ENCODE measurements around the gene LUZP2. TPM values are rescaled to one million over a fixed set of nuclear protein-coding genes. Genes with fewer than 3 reads are reported as not detected.

The LUZP2 gene
- polyA plus RNA-seq, 1 donor from 2014 or later = 15.5 TPM

GRCh38 chr11:24925091-24925490 is 428.2 kb downstream of the LUZP2 start:
- no peak for TF ChIP-seq MXI1 (conservative IDR thresholded peaks at IDR 0.05; ENCODE audit: poor library complexity, severe bottlenecking)
- TF ChIP-seq CTCF (IDR thresholded peaks at IDR 0.05; ENCODE audit: poor library complexity, severe bottlenecking) = no peak
- TF ChIP-seq EZH2 (IDR thresholded peaks at IDR 0.05; ENCODE audit: borderline replicate concordance, insufficient read depth, low read length, poor library complexity, severe bottlenecking) = no peak
- no peak for TF ChIP-seq TAF1 (IDR thresholded peaks at IDR 0.05; ENCODE audit: low read depth)
- TF ChIP-seq, protein P1, sequence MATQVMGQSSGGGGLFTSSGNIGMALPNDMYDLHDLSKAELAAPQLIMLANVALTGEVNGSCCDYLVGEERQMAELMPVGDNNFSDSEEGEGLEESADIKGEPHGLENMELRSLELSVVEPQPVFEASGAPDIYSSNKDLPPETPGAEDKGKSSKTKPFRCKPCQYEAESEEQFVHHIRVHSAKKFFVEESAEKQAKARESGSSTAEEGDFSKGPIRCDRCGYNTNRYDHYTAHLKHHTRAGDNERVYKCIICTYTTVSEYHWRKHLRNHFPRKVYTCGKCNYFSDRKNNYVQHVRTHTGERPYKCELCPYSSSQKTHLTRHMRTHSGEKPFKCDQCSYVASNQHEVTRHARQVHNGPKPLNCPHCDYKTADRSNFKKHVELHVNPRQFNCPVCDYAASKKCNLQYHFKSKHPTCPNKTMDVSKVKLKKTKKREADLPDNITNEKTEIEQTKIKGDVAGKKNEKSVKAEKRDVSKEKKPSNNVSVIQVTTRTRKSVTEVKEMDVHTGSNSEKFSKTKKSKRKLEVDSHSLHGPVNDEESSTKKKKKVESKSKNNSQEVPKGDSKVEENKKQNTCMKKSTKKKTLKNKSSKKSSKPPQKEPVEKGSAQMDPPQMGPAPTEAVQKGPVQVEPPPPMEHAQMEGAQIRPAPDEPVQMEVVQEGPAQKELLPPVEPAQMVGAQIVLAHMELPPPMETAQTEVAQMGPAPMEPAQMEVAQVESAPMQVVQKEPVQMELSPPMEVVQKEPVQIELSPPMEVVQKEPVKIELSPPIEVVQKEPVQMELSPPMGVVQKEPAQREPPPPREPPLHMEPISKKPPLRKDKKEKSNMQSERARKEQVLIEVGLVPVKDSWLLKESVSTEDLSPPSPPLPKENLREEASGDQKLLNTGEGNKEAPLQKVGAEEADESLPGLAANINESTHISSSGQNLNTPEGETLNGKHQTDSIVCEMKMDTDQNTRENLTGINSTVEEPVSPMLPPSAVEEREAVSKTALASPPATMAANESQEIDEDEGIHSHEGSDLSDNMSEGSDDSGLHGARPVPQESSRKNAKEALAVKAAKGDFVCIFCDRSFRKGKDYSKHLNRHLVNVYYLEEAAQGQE (IDR thresholded peaks at IDR 0.05; ENCODE audit: borderline replicate concordance) = no peak
- no peak for TF ChIP-seq EP300 (conservative IDR thresholded peaks at IDR 0.05; ENCODE audit: poor library complexity, severe bottlenecking)
- no peak for TF ChIP-seq SMC3 (conservative IDR thresholded peaks at IDR 0.05; ENCODE audit: poor library complexity)
- TF ChIP-seq POLR2AphosphoS5 (IDR thresholded peaks at IDR 0.05) = no peak
- TF ChIP-seq RAD21 (conservative IDR thresholded peaks at IDR 0.05) = no peak
- peaks cover 5% of the 10 kb centered on the region for H3K9me3 ChIP-seq (ENCODE audit: low read length)
- no peak overlapping the region for H3K27ac ChIP-seq (ENCODE audit: low read length)
- no peaks in the 10 kb centered on the region for H3K27me3 ChIP-seq (ENCODE audit: insufficient read depth, low read depth, low read length)
- no peak overlapping the region for H2AFZ ChIP-seq (ENCODE audit: low read depth, low read length)
- H3F3A ChIP-seq (ENCODE audit: insufficient read depth, low read length, poor library complexity, severe bottlenecking) = no peaks in the 10 kb centered on the region
- no peaks in the 10 kb centered on the region for H3K79me2 ChIP-seq (replicated peaks; ENCODE audit: insufficient read depth, low read length)
- H3K9ac ChIP-seq (ENCODE audit: low read length) = no peak overlapping the region
- H3K4me3 ChIP-seq (ENCODE audit: low read length) = no peak overlapping the region
- H3K36me3 ChIP-seq (ENCODE audit: insufficient read depth, low read length) = no peaks in the 10 kb centered on the region
- no peak overlapping the region for H3K4me2 ChIP-seq (ENCODE audit: low read length)
- no peaks in the 10 kb centered on the region for H3K9me2 ChIP-seq (ENCODE audit: insufficient read depth, low read length)
- no peaks in the 10 kb centered on the region for H4K20me1 ChIP-seq (ENCODE audit: insufficient read depth)

DNA sequence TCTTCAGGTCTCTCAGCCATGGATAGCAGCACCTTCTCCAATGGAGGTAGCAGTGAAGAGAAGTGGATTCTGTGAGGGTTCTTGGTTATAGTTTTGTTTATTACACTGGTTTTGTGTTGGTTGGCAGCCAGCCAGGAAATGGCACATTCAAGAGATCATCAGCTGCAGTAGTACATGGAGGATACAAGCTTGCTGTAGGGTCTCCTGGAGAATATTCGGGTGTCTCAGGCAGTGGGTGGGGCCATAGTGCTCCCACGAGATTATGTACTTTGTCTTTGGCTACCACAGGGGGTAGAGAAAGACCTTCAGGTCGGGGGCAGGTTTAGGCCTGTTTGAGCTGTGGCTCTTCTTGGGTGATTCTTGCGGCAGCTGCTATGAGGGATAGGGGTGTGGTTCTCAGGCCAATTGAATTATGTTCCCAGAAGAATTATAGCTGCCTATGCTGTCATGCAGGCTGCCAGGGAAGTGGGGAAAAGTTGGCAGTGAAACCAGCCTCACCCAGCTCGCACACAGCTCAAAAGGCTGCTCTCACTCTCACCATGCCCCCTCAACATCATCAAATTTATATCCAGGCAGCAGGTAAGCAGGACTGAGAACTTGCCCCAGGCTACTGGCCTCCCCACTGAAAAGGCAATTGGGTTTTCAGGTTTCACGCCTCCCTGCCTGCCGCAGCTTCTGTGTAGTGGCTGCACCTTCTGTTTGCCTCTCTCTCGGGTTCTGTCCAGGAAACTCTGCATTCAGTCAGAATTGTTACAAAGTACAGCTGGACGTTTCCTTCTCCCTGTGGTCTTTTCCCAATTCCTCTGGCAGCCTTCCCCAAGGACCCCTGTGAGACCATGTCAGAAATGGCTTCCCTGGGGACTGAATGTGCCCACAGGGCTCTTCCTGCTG is 435.5 kb downstream of the LUZP2 start:
- H3K9me2 ChIP-seq (ENCODE audit: insufficient read depth, low read length) = no peaks in the 10 kb centered on the region
- no peak overlapping the region for H2AFZ ChIP-seq (ENCODE audit: low read depth, low read length)
- no peak overlapping the region for H3K4me3 ChIP-seq (ENCODE audit: low read length)
- H3K9ac ChIP-seq (ENCODE audit: low read length) = no peak overlapping the region
- no peaks in the 10 kb centered on the region for H3K79me2 ChIP-seq (replicated peaks; ENCODE audit: insufficient read depth, low read length)
- no peaks in the 10 kb centered on the region for H3K27me3 ChIP-seq (ENCODE audit: insufficient read depth, low read depth, low read length)
- H3K36me3 ChIP-seq (ENCODE audit: insufficient read depth, low read length) = no peaks in the 10 kb centered on the region
- no peak for TF ChIP-seq EP300 (conservative IDR thresholded peaks at IDR 0.05; ENCODE audit: poor library complexity, severe bottlenecking)
- no peak for TF ChIP-seq POLR2AphosphoS5 (IDR thresholded peaks at IDR 0.05)
- TF ChIP-seq SMC3 (conservative IDR thresholded peaks at IDR 0.05; ENCODE audit: poor library complexity) = no peak
- TF ChIP-seq TAF1 (IDR thresholded peaks at IDR 0.05; ENCODE audit: low read depth) = no peak
- TF ChIP-seq RAD21 (conservative IDR thresholded peaks at IDR 0.05) = no peak
- TF ChIP-seq MXI1 (conservative IDR thresholded peaks at IDR 0.05; ENCODE audit: poor library complexity, severe bottlenecking) = no peak
- no peak for TF ChIP-seq CTCF (IDR thresholded peaks at IDR 0.05; ENCODE audit: poor library complexity, severe bottlenecking)
- TF ChIP-seq, protein P1 (IDR thresholded peaks at IDR 0.05; ENCODE audit: borderline replicate concordance) = no peak
- TF ChIP-seq EZH2 (IDR thresholded peaks at IDR 0.05; ENCODE audit: borderline replicate concordance, insufficient read depth, low read length, poor library complexity, severe bottlenecking) = no peak
- no peak overlapping the region for H3K27ac ChIP-seq (ENCODE audit: low read length)
- no peak overlapping the region for H3K4me2 ChIP-seq (ENCODE audit: low read length)
- H3K9me3 ChIP-seq (ENCODE audit: low read length) = peaks cover 5% of the 10 kb centered on the region
- H3F3A ChIP-seq (ENCODE audit: insufficient read depth, low read length, poor library complexity, severe bottlenecking) = no peaks in the 10 kb centered on the region
- no peaks in the 10 kb centered on the region for H4K20me1 ChIP-seq (ENCODE audit: insufficient read depth)

All from neural cell (in vitro differentiated cells).